Neural cell (in vitro differentiated cells): Measurements from ENCODE around the gene OCIAD2.

Experiments used
- EP300 ChIP-seq: fragments of 450-650 bp; conservative IDR thresholded peaks from 2 replicates; pipeline ENCODE4 v1.6.1; 2014; ENCODE audit warnings: antibody characterized with exemption, mild to moderate bottlenecking, moderate library complexity; ENCODE audit not compliant: poor library complexity, severe bottlenecking
- EZH2 ChIP-seq: fragments of 200-600, 300-800 bp; shearing (Covaris generic), sonication (generic); IDR thresholded peaks from 2 replicates; pipeline ENCODE4 v1.6.1; 2014; ENCODE audit warnings: antibody characterized with exemption, low read length, borderline replicate concordance, mild to moderate bottlenecking; ENCODE audit not compliant: insufficient read depth, poor library complexity, severe bottlenecking
- MXI1 ChIP-seq: fragments of 450-650 bp; conservative IDR thresholded peaks from 2 replicates; pipeline ENCODE4 v1.6.1; 2014; ENCODE audit warnings: antibody characterized with exemption, mild to moderate bottlenecking; ENCODE audit not compliant: poor library complexity, severe bottlenecking
- POLR2AphosphoS5 ChIP-seq: IDR thresholded peaks from 2 replicates; pipeline ENCODE4 v1.6.1; 2012
- TAF1 ChIP-seq: IDR thresholded peaks from 2 replicates; pipeline ENCODE4 v1.6.1; 2012; ENCODE audit warnings: low read depth
- TF ChIP-seq, protein P1 (sequence below): fragments of 450-650 bp; IDR thresholded peaks from 2 replicates; pipeline ENCODE4 v1.5.1; 2014; ENCODE audit warnings: antibody characterized with exemption, mild to moderate bottlenecking, moderate library complexity; ENCODE audit not compliant: poor library complexity, severe bottlenecking
- TF ChIP-seq, protein P2 (sequence below): IDR thresholded peaks from 2 replicates; pipeline ENCODE4 v1.6.1; 2012; ENCODE audit warnings: borderline replicate concordance

DNA sequence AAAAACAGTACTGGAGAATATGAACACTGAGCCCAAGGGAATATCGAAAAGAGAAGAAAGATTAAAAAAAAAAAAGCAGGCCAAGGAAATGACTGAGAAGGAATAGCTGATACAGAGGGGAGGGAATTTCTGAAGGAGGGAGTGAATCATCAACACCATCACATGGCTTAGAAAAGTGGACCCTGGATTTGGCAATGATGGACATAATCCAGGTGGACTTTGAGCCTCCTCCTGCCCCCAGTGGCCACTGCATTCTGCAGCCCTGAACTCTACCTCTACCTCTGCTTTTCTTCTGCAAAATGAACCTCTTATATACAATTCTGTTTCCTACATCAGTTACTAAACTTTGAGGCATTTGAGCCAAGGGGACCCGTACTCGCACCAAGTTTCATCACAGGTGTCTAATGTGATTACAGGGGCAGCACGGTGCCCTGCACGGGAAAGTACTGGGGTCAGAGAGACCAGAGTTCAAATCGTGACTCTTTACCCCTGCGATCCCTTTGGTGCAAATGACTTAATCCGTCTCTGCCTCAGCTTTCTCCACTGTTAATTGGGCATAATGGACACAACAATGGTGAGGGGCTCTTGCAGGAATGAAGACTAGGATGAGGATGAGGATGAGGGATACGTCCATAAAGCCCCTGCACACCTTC, 1.1 kb downstream of the OCIAD2 start:
- TF ChIP-seq, protein P1, sequence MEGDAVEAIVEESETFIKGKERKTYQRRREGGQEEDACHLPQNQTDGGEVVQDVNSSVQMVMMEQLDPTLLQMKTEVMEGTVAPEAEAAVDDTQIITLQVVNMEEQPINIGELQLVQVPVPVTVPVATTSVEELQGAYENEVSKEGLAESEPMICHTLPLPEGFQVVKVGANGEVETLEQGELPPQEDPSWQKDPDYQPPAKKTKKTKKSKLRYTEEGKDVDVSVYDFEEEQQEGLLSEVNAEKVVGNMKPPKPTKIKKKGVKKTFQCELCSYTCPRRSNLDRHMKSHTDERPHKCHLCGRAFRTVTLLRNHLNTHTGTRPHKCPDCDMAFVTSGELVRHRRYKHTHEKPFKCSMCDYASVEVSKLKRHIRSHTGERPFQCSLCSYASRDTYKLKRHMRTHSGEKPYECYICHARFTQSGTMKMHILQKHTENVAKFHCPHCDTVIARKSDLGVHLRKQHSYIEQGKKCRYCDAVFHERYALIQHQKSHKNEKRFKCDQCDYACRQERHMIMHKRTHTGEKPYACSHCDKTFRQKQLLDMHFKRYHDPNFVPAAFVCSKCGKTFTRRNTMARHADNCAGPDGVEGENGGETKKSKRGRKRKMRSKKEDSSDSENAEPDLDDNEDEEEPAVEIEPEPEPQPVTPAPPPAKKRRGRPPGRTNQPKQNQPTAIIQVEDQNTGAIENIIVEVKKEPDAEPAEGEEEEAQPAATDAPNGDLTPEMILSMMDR = no peak
- TF ChIP-seq POLR2AphosphoS5 (no peak), EZH2 (no peak), EP300 (no peak), MXI1 (no peak), TAF1 (no peak)
- TF ChIP-seq, protein P2, sequence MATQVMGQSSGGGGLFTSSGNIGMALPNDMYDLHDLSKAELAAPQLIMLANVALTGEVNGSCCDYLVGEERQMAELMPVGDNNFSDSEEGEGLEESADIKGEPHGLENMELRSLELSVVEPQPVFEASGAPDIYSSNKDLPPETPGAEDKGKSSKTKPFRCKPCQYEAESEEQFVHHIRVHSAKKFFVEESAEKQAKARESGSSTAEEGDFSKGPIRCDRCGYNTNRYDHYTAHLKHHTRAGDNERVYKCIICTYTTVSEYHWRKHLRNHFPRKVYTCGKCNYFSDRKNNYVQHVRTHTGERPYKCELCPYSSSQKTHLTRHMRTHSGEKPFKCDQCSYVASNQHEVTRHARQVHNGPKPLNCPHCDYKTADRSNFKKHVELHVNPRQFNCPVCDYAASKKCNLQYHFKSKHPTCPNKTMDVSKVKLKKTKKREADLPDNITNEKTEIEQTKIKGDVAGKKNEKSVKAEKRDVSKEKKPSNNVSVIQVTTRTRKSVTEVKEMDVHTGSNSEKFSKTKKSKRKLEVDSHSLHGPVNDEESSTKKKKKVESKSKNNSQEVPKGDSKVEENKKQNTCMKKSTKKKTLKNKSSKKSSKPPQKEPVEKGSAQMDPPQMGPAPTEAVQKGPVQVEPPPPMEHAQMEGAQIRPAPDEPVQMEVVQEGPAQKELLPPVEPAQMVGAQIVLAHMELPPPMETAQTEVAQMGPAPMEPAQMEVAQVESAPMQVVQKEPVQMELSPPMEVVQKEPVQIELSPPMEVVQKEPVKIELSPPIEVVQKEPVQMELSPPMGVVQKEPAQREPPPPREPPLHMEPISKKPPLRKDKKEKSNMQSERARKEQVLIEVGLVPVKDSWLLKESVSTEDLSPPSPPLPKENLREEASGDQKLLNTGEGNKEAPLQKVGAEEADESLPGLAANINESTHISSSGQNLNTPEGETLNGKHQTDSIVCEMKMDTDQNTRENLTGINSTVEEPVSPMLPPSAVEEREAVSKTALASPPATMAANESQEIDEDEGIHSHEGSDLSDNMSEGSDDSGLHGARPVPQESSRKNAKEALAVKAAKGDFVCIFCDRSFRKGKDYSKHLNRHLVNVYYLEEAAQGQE = no peak
